HCT116 (cell line): Measurements from ENCODE around the gene NUF2. TPM values are rescaled to one million over a fixed set of nuclear protein-coding genes. Genes with fewer than 3 reads are reported as not detected.

Experiments used
- ATAC-seq: fragments of 200-7000 bp; cut with Tn5 transposase; 2 replicates; pipeline ENCODE4 v1.9.1; 2020; ENCODE audit warnings: mild to moderate bottlenecking, moderate library complexity
- BruUV-seq: library from RNA; stranded (reverse); fragments of 400-500 nt; replicated peaks from 2 replicates; lab custom pipeline; 2021; lab: Mats Ljungman, UMichigan
- CTCF ChIA-PET: fragments of 300-600 bp; sonication (Branson Sonifier 250); formaldehyde crosslinking; loops from one replicate; lab custom pipeline; 2021; ENCODE audit warnings: antibody characterized with exemption; lab: Charles Lee
- POLR2A ChIA-PET: fragments of 300-600, 350-600 bp; sonication (Branson Sonifier 250); formaldehyde crosslinking; loops from one replicate; lab custom pipeline; 2021; ENCODE audit warnings: antibody characterized with exemption; lab: Charles Lee
- RAD21 ChIA-PET, 2 experiments: fragments of 300-600 bp; sonication (Branson Sonifier 250); formaldehyde crosslinking; loops; one replicate each; lab custom pipeline; 2023; ENCODE audit warnings: low total read pairs in 2 of 2; ENCODE audit not compliant: uncharacterized antibody in 2 of 2, unreplicated experiment in 2 of 2, low non-redundant PET in 1 of 2; lab: Charles Lee
- DNase-seq: peaks from one replicate; pipeline ENCODE4 v3.0.0-alpha.2; 2010; ENCODE audit warnings: low read depth, low spot score
- H2AFZ ChIP-seq: fragments of 200-600 bp; shearing (Covaris generic), sonication (generic); 2 replicates; pipeline ENCODE4 v1.6.1; 2017; ENCODE audit warnings: low read depth, mixed run types, mixed read lengths, antibody characterized with exemption, low read length; ENCODE audit not compliant: poor library complexity, severe bottlenecking
- H3K27ac ChIP-seq: 2 replicates; pipeline ENCODE4 v1.5.1; 2012; ENCODE audit warnings: low read depth, low read length
- H3K27me3 ChIP-seq: fragments of 200-600 bp; sonication (generic); 2 replicates; pipeline ENCODE4 v1.6.1; 2016; ENCODE audit warnings: mixed run types, low read length, mixed read lengths; ENCODE audit not compliant: insufficient read depth
- H3K36me3 ChIP-seq, 2 experiments: fragments of 200-500 bp in 1 of 2; fragments of 200-600 bp in 1 of 2; sonication (Bioruptor generic) in 1 of 2; sonication (generic) in 1 of 2; 2 replicates each; pipeline versions ENCODE4 v1.5.1 to v1.6.1; 2014 to 2016; ENCODE audit warnings: low read length in 2 of 2, inconsistent platforms in 1 of 2, mixed read lengths in 1 of 2, mixed run types in 1 of 2; ENCODE audit not compliant: insufficient read depth in 2 of 2, control insufficient read depth in 1 of 2
- H3K4me1 ChIP-seq, 2 experiments: fragments of 200-600 bp in 1 of 2; sonication (generic) in 1 of 2; 2 replicates each; pipeline versions ENCODE4 v1.5.1 to v1.6.1; 2012 to 2017; ENCODE audit warnings: low read length in 2 of 2, inconsistent platforms in 1 of 2, mild to moderate bottlenecking in 1 of 2, mixed read lengths in 1 of 2, mixed run types in 1 of 2, moderate library complexity in 1 of 2; ENCODE audit not compliant: insufficient read depth in 2 of 2, control insufficient read depth in 1 of 2
- H3K4me2 ChIP-seq: fragments of 200-600 bp; sonication (generic); 2 replicates; pipeline ENCODE4 v1.6.1; 2017; ENCODE audit warnings: mixed run types, low read length, mixed read lengths
- H3K4me3 ChIP-seq, 2 experiments: fragments of 200-600 bp in 1 of 2; sonication (generic) in 1 of 2; replicated peaks in 1 of 2; 2 replicates each; pipeline ENCODE4 v1.5.1; 2011 to 2016; ENCODE audit warnings: low read length in 2 of 2, control low read depth in 1 of 2, low read depth in 1 of 2, mild to moderate bottlenecking in 1 of 2, mixed read lengths in 1 of 2, mixed run types in 1 of 2
- H3K79me2 ChIP-seq: fragments of 200-600 bp; sonication (generic); 2 replicates; pipeline ENCODE4 v1.6.1; 2017; ENCODE audit warnings: mild to moderate bottlenecking, mixed run types, low read length, moderate library complexity, mixed read lengths; ENCODE audit not compliant: insufficient read depth
- H3K9ac ChIP-seq: fragments of 200-600 bp; sonication (generic); 2 replicates; pipeline ENCODE4 v1.6.1; 2016; ENCODE audit warnings: low read length, mixed read lengths
- H3K9me2 ChIP-seq: fragments of 200-600 bp; sonication (generic), shearing (Covaris generic); 2 replicates; pipeline ENCODE4 v1.6.1; 2017; ENCODE audit warnings: mixed run types, mild to moderate bottlenecking, moderate library complexity; ENCODE audit not compliant: insufficient read depth
- H3K9me3 ChIP-seq, 2 experiments: fragments of 200-500 bp in 1 of 2; fragments of 200-600 bp in 1 of 2; sonication (Bioruptor generic) in 1 of 2; sonication (generic) in 1 of 2; 2 replicates each; pipeline ENCODE4 v1.6.1; 2014 to 2017; ENCODE audit warnings: low read length in 2 of 2, mixed read lengths in 2 of 2, inconsistent platforms in 1 of 2, low read depth in 1 of 2, mild to moderate bottlenecking in 1 of 2, mixed run types in 1 of 2, moderate library complexity in 1 of 2; ENCODE audit not compliant: control insufficient read depth in 1 of 2, insufficient read depth in 1 of 2
- H4K20me1 ChIP-seq: fragments of 200-600 bp; sonication (generic), shearing (Covaris generic); 2 replicates; pipeline ENCODE4 v1.6.1; 2017; ENCODE audit warnings: mixed run types, mild to moderate bottlenecking, moderate library complexity; ENCODE audit not compliant: insufficient read depth
- ELF1 ChIP-seq: IDR thresholded peaks from 2 replicates; pipeline ENCODE4 v1.6.1; 2012; ENCODE audit warnings: low read depth, borderline replicate concordance
- EZH2 ChIP-seq: fragments of 200-600 bp; sonication (generic); IDR thresholded peaks from 2 replicates; pipeline ENCODE4 v1.6.1; 2017; ENCODE audit warnings: antibody characterized with exemption, mixed run types
- FOSL1 ChIP-seq: IDR thresholded peaks from 2 replicates; pipeline ENCODE4 v1.6.1; 2012; ENCODE audit warnings: low read depth
- POLR2A ChIP-seq: IDR thresholded peaks from 2 replicates; pipeline ENCODE4 v1.7.0; 2011; ENCODE audit warnings: borderline replicate concordance; ENCODE audit not compliant: insufficient read depth, insufficient read length; ENCODE audit errors: extremely low read depth
- RAD21 ChIP-seq: IDR thresholded peaks from 2 replicates; pipeline ENCODE4 v1.6.1; 2012; ENCODE audit warnings: low read depth, mild to moderate bottlenecking
- SP1 ChIP-seq: IDR thresholded peaks from 2 replicates; pipeline ENCODE4 v1.6.1; 2012; ENCODE audit warnings: low read depth
- TCF7L2 ChIP-seq: IDR thresholded peaks from 2 replicates; pipeline ENCODE4 v1.7.0; 2011; ENCODE audit warnings: borderline replicate concordance, inconsistent platforms; ENCODE audit not compliant: insufficient read depth, insufficient read length; ENCODE audit errors: extremely low read depth
- ZFX ChIP-seq: fragments of 450-650 bp; IDR thresholded peaks from 2 replicates; pipeline ENCODE4 v1.6.1; 2017
- intact Hi-C: fragments of 100-400 bp; cut with micrococcal nuclease; formaldehyde crosslinking; loops from 2 replicates; pipeline ENCODE4 v1.10.0; 2022
- total RNA-seq: library from RNA; stranded (reverse); gene quantifications from one replicate; pipeline ENCODE4 v1.2.1, GENCODE V29; 2021; ENCODE audit not compliant: unreplicated experiment
- TF ChIP-seq, protein P1 (sequence below): IDR thresholded peaks from 2 replicates; pipeline ENCODE4 v1.6.1; 2012; ENCODE audit warnings: low read depth
- TF ChIP-seq, protein P2 (sequence below): IDR thresholded peaks from 2 replicates; pipeline ENCODE4 v1.6.1; 2012
- TF ChIP-seq, protein P3 (sequence below): IDR thresholded peaks from 2 replicates; pipeline ENCODE4 v1.6.1; 2012
- TF ChIP-seq, protein P4 (sequence below): IDR thresholded peaks from 2 replicates; pipeline ENCODE4 v1.6.1; 2011; ENCODE audit warnings: mild to moderate bottlenecking, low read length, moderate library complexity; ENCODE audit not compliant: insufficient replicate concordance; ENCODE audit errors: extremely low read depth

The NUF2 gene
- total RNA-seq, 1 experiment from 2014 or later = 37.6 TPM

DNA sequence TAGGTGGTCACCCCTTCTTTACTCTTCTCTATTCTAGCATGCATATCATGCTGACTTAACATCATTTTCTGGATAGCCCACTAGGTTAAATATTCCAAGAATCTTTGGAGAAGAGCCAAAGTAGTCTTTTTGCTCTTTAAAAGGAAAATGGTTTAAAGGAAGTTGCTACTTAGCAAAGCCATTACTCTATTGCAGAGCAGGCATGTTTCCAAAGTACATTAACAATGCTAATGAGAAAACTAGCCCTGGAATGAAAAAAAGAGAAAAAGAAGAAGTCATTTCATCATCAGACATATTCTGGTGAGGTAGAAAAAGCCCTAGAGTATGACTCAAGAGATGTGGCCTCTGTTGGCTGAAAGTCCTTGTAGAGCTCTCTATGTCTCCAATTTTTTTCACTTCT, 74.0 kb downstream of the NUF2 start (continued):
- TF ChIP-seq FOSL1 (no peak), TCF7L2 (no peak), RAD21 (no peak), POLR2A (no peak), ZFX (no peak), EZH2 (no peak)
- TF ChIP-seq, protein P1, sequence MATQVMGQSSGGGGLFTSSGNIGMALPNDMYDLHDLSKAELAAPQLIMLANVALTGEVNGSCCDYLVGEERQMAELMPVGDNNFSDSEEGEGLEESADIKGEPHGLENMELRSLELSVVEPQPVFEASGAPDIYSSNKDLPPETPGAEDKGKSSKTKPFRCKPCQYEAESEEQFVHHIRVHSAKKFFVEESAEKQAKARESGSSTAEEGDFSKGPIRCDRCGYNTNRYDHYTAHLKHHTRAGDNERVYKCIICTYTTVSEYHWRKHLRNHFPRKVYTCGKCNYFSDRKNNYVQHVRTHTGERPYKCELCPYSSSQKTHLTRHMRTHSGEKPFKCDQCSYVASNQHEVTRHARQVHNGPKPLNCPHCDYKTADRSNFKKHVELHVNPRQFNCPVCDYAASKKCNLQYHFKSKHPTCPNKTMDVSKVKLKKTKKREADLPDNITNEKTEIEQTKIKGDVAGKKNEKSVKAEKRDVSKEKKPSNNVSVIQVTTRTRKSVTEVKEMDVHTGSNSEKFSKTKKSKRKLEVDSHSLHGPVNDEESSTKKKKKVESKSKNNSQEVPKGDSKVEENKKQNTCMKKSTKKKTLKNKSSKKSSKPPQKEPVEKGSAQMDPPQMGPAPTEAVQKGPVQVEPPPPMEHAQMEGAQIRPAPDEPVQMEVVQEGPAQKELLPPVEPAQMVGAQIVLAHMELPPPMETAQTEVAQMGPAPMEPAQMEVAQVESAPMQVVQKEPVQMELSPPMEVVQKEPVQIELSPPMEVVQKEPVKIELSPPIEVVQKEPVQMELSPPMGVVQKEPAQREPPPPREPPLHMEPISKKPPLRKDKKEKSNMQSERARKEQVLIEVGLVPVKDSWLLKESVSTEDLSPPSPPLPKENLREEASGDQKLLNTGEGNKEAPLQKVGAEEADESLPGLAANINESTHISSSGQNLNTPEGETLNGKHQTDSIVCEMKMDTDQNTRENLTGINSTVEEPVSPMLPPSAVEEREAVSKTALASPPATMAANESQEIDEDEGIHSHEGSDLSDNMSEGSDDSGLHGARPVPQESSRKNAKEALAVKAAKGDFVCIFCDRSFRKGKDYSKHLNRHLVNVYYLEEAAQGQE = no peak
- TF ChIP-seq, protein P2, sequence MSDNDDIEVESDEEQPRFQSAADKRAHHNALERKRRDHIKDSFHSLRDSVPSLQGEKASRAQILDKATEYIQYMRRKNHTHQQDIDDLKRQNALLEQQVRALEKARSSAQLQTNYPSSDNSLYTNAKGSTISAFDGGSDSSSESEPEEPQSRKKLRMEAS = no peak
- TF ChIP-seq, protein P3, sequence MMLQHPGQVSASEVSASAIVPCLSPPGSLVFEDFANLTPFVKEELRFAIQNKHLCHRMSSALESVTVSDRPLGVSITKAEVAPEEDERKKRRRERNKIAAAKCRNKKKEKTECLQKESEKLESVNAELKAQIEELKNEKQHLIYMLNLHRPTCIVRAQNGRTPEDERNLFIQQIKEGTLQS = no peak

DNA sequence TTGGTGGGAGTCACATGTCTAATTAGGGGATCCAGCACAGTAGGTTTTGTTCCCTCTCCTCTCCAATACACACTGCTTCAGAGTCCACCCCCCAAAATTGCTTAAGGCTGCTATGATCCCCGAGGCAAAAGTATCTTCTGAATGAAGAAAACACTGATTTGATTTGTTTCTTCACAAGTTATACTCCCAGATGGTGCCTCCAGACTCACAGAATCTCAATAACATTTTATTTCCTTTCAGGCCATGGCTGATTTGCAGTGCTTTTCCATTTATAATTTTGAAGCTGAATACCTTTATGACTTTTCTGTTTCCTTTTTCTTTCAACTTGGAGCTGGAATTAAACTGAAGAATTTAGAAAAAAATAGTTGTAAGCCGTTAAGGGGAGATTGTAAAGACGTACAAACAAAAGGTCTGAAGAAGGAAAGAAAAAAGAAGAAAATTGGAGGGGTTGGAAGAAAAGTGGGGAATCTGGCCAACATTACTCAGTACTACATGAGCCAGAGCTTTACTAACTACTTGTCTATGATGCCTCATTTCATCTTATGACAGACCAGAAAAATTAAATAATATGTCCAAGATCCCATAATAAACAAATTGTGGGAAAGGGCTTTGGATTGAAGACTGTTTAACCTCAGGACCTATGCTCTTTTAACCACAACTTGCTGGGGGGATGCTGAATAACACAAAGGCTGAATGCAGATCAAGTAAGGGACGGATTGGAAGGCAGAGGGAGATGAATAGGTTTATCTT, 75.9 kb downstream of the NUF2 start:
- intact Hi-C loops = no loop called here
- no peak overlapping the region for H3K9ac ChIP-seq
- TF ChIP-seq SP1 (no peak), ELF1 (no peak), RAD21 (no peak)
- TF ChIP-seq, protein P4, sequence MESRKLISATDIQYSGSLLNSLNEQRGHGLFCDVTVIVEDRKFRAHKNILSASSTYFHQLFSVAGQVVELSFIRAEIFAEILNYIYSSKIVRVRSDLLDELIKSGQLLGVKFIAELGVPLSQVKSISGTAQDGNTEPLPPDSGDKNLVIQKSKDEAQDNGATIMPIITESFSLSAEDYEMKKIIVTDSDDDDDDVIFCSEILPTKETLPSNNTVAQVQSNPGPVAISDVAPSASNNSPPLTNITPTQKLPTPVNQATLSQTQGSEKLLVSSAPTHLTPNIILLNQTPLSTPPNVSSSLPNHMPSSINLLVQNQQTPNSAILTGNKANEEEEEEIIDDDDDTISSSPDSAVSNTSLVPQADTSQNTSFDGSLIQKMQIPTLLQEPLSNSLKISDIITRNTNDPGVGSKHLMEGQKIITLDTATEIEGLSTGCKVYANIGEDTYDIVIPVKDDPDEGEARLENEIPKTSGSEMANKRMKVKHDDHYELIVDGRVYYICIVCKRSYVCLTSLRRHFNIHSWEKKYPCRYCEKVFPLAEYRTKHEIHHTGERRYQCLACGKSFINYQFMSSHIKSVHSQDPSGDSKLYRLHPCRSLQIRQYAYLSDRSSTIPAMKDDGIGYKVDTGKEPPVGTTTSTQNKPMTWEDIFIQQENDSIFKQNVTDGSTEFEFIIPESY = no peak
- TF ChIP-seq, all 23 proteins: peak for 0
- no peak for DNase-seq
- Histone ChIP-seq H3K4me1 (no peaks in the 10 kb centered on the region), H2AFZ (no peak overlapping the region), H4K20me1 (no peaks in the 10 kb centered on the region), H3K27me3 (no peaks in the 10 kb centered on the region), H3K36me3 (no peaks in the 10 kb centered on the region), H3K4me3 (no peak overlapping the region), H3K9me2 (no peaks in the 10 kb centered on the region), H3K9me3 (no peaks in the 10 kb centered on the region), H3K4me2 (no peak overlapping the region), H3K27ac (no peak overlapping the region), H3K79me2 (no peaks in the 10 kb centered on the region)
- ATAC-seq = no peak
- CTCF ChIA-PET = no interaction called here
- POLR2A ChIA-PET = no interaction called here
- no TSS peak for BruUV-seq
- RAD21 ChIA-PET = no interaction called here
